Liver (tissue), 9 donors: ENCODE results near the gene EIF5B. TPM values are rescaled to one million over a fixed set of nuclear protein-coding genes. Genes with fewer than 3 reads are reported as not detected.
"Not testable (repeated sequence)": the region's sequence is repeated elsewhere in the genome, so short reads cannot be mapped to it uniquely, and the experiment has no call there.

Experiments
- DNase-seq: peaks from one replicate; pipeline ENCODE4 v3.0.0-alpha.2; 2017; ENCODE audit warnings: low spot score
- H3K27ac ChIP-seq, 2 donors: one replicate each; pipeline ENCODE4 v1.7.0; 2013; ENCODE audit warnings: inconsistent platforms in 2 of 2, low read length in 2 of 2, control low read depth in 1 of 2, low read depth in 1 of 2, mild to moderate bottlenecking in 1 of 2
- H3K27me3 ChIP-seq, 4 donors: one replicate each; pipeline versions ENCODE4 v1.6.1 to v1.7.0; 2013; ENCODE audit warnings: low read length in 3 of 4, inconsistent platforms in 1 of 4, mild to moderate bottlenecking in 1 of 4, moderate library complexity in 1 of 4; ENCODE audit not compliant: control insufficient read depth in 4 of 4, insufficient read depth in 4 of 4
- H3K36me3 ChIP-seq, 4 donors: one replicate each; pipeline versions ENCODE4 v1.6.1 to v1.7.0; 2013; ENCODE audit warnings: low read length in 3 of 4, mild to moderate bottlenecking in 3 of 4, low read depth in 1 of 4, moderate library complexity in 1 of 4; ENCODE audit not compliant: control insufficient read depth in 4 of 4, insufficient read depth in 3 of 4
- H3K4me1 ChIP-seq, 4 donors: one replicate each; pipeline versions ENCODE4 v1.6.1 to v1.7.0; 2013; ENCODE audit warnings: low read length in 3 of 4, mild to moderate bottlenecking in 3 of 4, moderate library complexity in 1 of 4; ENCODE audit not compliant: control insufficient read depth in 4 of 4, insufficient read depth in 4 of 4
- H3K4me3 ChIP-seq, 3 donors: one replicate each; pipeline versions ENCODE4 v1.6.1 to v1.7.0; 2013; ENCODE audit warnings: low read length in 3 of 3, control low read depth in 1 of 3, low read depth in 1 of 3, mild to moderate bottlenecking in 1 of 3
- H3K9ac ChIP-seq, 2 donors: one replicate each; pipeline ENCODE4 v1.7.0; 2013; ENCODE audit warnings: low read length in 2 of 2, mild to moderate bottlenecking in 2 of 2, moderate library complexity in 2 of 2, control low read depth in 1 of 2, low read depth in 1 of 2
- H3K9me3 ChIP-seq, 4 donors: one replicate each; pipeline versions ENCODE4 v1.6.1 to v1.7.0; 2013; ENCODE audit warnings: low read length in 3 of 4; ENCODE audit not compliant: control insufficient read depth in 4 of 4
- EGR1 ChIP-seq, 2 donors: IDR thresholded peaks; 2 replicates each; pipeline ENCODE4 v1.6.1; 2016 to 2018; ENCODE audit warnings: antibody characterized with exemption in 2 of 2, low read depth in 2 of 2
- FOXA1 ChIP-seq: IDR thresholded peaks from 2 replicates; pipeline ENCODE4 v1.6.1; 2016; ENCODE audit warnings: antibody characterized with exemption
- HNF4A ChIP-seq, 2 donors: conservative IDR thresholded peaks; 2 replicates each; pipeline ENCODE4 v1.6.1; 2016; ENCODE audit warnings: antibody characterized with exemption in 2 of 2, mild to moderate bottlenecking in 2 of 2
- HNF4G ChIP-seq: IDR thresholded peaks from 2 replicates; pipeline ENCODE4 v1.6.1; 2016; ENCODE audit warnings: antibody characterized with exemption
- NR2F2 ChIP-seq: IDR thresholded peaks from 2 replicates; pipeline ENCODE4 v1.6.1; 2016; ENCODE audit warnings: antibody characterized with exemption
- RAD21 ChIP-seq, 2 donors: IDR thresholded peaks; 2 replicates each; pipeline ENCODE4 v1.6.1; 2016; ENCODE audit warnings: antibody characterized with exemption in 2 of 2, mild to moderate bottlenecking in 2 of 2
- RXRA ChIP-seq, 2 donors: IDR thresholded peaks; 2 replicates each; pipeline ENCODE4 v1.6.1; 2017 to 2018; ENCODE audit warnings: antibody characterized with exemption in 2 of 2, mild to moderate bottlenecking in 1 of 2
- SP1 ChIP-seq: IDR thresholded peaks from 2 replicates; pipeline ENCODE4 v1.6.1; 2018; ENCODE audit warnings: antibody characterized with exemption, mild to moderate bottlenecking
- WGBS: extraction: QIAGEN DNeasy Blood & Tissue Kit; methylation state at CpG from one replicate; pipeline ENCODE4 v1.1.7; 2013; 5-methylcytosine and 5-hydroxymethylcytosine counted together
- polyA plus RNA-seq, 2 donors: library from polyadenylated mRNA; stranded (reverse) in 1 of 2; unstranded in 1 of 2; fragments of 200-250 nt in 1 of 2; fragments of >200 nt in 1 of 2; fragmentation: Nextera tagmentation in 1 of 2; extraction: Ambion mirVana in 1 of 2; gene quantifications; one replicate each; pipeline versions ENCODE4 v1.2.1 to v1.2.3, GENCODE V29; 2013 to 2015
- total RNA-seq, 2 donors: library from RNA; depleted of rRNA; stranded (reverse); fragments of >200 nt; gene quantifications; one replicate each; pipeline ENCODE4 v1.2.3, GENCODE V29; 2014
- TF ChIP-seq, protein P1 (sequence below): fragments of 150-350 bp; IDR thresholded peaks from 2 replicates; pipeline ENCODE4 v1.5.1; 2017; ENCODE audit warnings: improper control_type of control experiment, low read depth, low read length; ENCODE audit not compliant: missing input control
- TF ChIP-seq, protein P2 (sequence below): IDR thresholded peaks from 2 replicates; pipeline ENCODE4 v1.6.1; 2016; ENCODE audit warnings: antibody characterized with exemption
- TF ChIP-seq, protein P3 (sequence below): IDR thresholded peaks from 2 replicates; pipeline ENCODE4 v1.6.1; 2016; ENCODE audit warnings: antibody characterized with exemption
- TF ChIP-seq, protein P4 (sequence below): IDR thresholded peaks from 2 replicates; pipeline ENCODE4 v1.6.1; 2016; ENCODE audit warnings: antibody characterized with exemption, mild to moderate bottlenecking
- TF ChIP-seq, protein P5 (sequence below): IDR thresholded peaks from 2 replicates; pipeline ENCODE4 v1.6.1; 2016; ENCODE audit warnings: antibody characterized with exemption
- donor health status: healthy.
- donor health status: healthy.
- donor health status: healthy.
- donor health status: healthy.
- donor health status: healthy.

Gene EIF5B
- total and polyA plus RNA-seq, 4 donors: 10.2 to 23.7 (median 17.7) TPM

DNA sequence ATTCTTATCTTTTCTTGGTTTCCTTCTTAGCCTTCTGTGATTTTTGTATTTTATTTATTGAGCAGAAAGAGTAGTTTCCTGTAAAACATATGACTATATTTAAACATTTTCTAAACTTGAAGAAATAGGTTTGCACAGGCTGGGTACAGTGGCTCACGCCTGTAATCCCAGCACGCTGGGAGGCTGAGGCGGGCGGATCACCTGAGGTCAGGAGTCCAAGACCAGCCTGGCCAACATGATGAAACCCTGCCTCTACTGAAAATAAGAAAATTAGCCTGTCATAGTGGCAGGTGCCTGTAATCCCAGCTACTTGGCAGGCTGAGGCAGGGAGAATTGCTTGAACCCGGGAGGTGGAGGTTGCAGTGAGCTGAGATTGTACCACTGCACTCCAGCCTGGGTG, 31.7 kb downstream of the EIF5B start:
- DNase-seq, H3K4me1 ChIP-seq, H3K9ac ChIP-seq, H3K4me3 ChIP-seq, H3K27me3 ChIP-seq, H3K9me3 ChIP-seq, H3K27ac ChIP-seq: not testable (repeated sequence)
- WGBS: 80% methylated on average over 5 of the region's 5 CpGs
- peaks cover 4 to 56% (median 39%) of the 10 kb centered on the region in 4 donors for H3K36me3 ChIP-seq
- peak; percentile 45 for TF ChIP-seq HNF4G
- TF ChIP-seq RXRA (IDR thresholded peaks at IDR 0.05): peak in 1 of 2 donors; percentile 61
- peak; percentile 38 to 77 for TF ChIP-seq HNF4A (conservative IDR thresholded peaks at IDR 0.05)

DNA sequence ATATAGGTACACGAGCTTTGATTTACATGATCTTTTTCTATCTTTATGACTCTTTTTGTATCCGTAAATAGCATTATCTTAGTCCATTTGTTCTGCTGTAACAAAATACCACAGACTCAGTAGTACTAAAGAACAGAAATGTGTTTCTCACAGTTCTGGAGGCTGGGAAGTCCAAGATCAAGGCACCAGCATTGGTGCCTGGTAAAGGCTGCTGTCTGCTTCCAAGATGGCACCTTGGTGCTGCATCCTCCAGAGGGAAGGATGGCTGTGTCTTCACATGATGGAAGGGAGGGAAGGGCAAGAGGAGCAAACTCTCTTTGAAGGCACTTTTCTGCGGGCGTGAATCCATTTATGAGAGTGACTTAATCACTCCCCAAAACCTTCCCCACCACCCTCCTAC, 36.0 kb downstream of the EIF5B start:
- TF ChIP-seq RXRA (IDR thresholded peaks at IDR 0.05) (no peak), NR2F2 (no peak), SP1 (no peak), FOXA1 (no peak), RAD21 (IDR thresholded peaks at IDR 0.05) (no peak), HNF4G (no peak), EGR1 (IDR thresholded peaks at IDR 0.05; ENCODE audit: low read depth in 2 of 2) (no peak), HNF4A (conservative IDR thresholded peaks at IDR 0.05) (no peak)
- TF ChIP-seq, protein P1, sequence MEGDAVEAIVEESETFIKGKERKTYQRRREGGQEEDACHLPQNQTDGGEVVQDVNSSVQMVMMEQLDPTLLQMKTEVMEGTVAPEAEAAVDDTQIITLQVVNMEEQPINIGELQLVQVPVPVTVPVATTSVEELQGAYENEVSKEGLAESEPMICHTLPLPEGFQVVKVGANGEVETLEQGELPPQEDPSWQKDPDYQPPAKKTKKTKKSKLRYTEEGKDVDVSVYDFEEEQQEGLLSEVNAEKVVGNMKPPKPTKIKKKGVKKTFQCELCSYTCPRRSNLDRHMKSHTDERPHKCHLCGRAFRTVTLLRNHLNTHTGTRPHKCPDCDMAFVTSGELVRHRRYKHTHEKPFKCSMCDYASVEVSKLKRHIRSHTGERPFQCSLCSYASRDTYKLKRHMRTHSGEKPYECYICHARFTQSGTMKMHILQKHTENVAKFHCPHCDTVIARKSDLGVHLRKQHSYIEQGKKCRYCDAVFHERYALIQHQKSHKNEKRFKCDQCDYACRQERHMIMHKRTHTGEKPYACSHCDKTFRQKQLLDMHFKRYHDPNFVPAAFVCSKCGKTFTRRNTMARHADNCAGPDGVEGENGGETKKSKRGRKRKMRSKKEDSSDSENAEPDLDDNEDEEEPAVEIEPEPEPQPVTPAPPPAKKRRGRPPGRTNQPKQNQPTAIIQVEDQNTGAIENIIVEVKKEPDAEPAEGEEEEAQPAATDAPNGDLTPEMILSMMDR: no peak
- TF ChIP-seq, protein P2, sequence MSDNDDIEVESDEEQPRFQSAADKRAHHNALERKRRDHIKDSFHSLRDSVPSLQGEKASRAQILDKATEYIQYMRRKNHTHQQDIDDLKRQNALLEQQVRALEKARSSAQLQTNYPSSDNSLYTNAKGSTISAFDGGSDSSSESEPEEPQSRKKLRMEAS: no peak
- TF ChIP-seq, protein P3, sequence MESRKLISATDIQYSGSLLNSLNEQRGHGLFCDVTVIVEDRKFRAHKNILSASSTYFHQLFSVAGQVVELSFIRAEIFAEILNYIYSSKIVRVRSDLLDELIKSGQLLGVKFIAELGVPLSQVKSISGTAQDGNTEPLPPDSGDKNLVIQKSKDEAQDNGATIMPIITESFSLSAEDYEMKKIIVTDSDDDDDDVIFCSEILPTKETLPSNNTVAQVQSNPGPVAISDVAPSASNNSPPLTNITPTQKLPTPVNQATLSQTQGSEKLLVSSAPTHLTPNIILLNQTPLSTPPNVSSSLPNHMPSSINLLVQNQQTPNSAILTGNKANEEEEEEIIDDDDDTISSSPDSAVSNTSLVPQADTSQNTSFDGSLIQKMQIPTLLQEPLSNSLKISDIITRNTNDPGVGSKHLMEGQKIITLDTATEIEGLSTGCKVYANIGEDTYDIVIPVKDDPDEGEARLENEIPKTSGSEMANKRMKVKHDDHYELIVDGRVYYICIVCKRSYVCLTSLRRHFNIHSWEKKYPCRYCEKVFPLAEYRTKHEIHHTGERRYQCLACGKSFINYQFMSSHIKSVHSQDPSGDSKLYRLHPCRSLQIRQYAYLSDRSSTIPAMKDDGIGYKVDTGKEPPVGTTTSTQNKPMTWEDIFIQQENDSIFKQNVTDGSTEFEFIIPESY: no peak
- TF ChIP-seq, protein P4, sequence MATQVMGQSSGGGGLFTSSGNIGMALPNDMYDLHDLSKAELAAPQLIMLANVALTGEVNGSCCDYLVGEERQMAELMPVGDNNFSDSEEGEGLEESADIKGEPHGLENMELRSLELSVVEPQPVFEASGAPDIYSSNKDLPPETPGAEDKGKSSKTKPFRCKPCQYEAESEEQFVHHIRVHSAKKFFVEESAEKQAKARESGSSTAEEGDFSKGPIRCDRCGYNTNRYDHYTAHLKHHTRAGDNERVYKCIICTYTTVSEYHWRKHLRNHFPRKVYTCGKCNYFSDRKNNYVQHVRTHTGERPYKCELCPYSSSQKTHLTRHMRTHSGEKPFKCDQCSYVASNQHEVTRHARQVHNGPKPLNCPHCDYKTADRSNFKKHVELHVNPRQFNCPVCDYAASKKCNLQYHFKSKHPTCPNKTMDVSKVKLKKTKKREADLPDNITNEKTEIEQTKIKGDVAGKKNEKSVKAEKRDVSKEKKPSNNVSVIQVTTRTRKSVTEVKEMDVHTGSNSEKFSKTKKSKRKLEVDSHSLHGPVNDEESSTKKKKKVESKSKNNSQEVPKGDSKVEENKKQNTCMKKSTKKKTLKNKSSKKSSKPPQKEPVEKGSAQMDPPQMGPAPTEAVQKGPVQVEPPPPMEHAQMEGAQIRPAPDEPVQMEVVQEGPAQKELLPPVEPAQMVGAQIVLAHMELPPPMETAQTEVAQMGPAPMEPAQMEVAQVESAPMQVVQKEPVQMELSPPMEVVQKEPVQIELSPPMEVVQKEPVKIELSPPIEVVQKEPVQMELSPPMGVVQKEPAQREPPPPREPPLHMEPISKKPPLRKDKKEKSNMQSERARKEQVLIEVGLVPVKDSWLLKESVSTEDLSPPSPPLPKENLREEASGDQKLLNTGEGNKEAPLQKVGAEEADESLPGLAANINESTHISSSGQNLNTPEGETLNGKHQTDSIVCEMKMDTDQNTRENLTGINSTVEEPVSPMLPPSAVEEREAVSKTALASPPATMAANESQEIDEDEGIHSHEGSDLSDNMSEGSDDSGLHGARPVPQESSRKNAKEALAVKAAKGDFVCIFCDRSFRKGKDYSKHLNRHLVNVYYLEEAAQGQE: no peak
- TF ChIP-seq, protein P5, sequence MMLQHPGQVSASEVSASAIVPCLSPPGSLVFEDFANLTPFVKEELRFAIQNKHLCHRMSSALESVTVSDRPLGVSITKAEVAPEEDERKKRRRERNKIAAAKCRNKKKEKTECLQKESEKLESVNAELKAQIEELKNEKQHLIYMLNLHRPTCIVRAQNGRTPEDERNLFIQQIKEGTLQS: no peak
- no peaks in the 10 kb centered on the region for H3K4me1 ChIP-seq
- peaks cover 4 to 49% (median 38%) of the 10 kb centered on the region in 4 donors for H3K36me3 ChIP-seq
- no peak overlapping the region for H3K4me3 ChIP-seq
- 96% methylated on average over 4 of the region's 4 CpGs for WGBS
- H3K9ac ChIP-seq: no peak overlapping the region
- no peak overlapping the region for H3K27ac ChIP-seq
- no peaks in the 10 kb centered on the region for H3K27me3 ChIP-seq
- DNase-seq: no peak
- no peaks in the 10 kb centered on the region for H3K9me3 ChIP-seq
